SK-N-SH treated with all-trans-retinoic acid at 6 μM for 48 hours (cell line): ENCODE data around the gene ARPC1A.
"Not testable (repeated sequence)": the region's sequence is repeated elsewhere in the genome, so short reads cannot be mapped to it uniquely, and the experiment has no call there.

Source experiments
- ATAC-seq: fragments of 200-7000 bp; cut with Tn5 transposase; 3 replicates; pipeline ENCODE4 v1.9.1; 2020; ENCODE audit warnings: mild to moderate bottlenecking, moderate library complexity
- CSDC2 ChIP-seq: fragments of 250-450 bp; sonication (Bioruptor Pico); IDR thresholded peaks from 2 replicates; pipeline ENCODE4 v1.5.0; 2020; ENCODE audit warnings: mild to moderate bottlenecking, moderate library complexity
- ESRRG ChIP-seq: fragments of 250-450 bp; sonication (Bioruptor Pico); IDR thresholded peaks from 2 replicates; pipeline ENCODE4 v1.6.1; 2021; ENCODE audit warnings: mild to moderate bottlenecking
- GLIS3 ChIP-seq: fragments of 250-450 bp; sonication (Bioruptor Pico); IDR thresholded peaks from 2 replicates; pipeline ENCODE4 v1.5.0; 2020; ENCODE audit warnings: mild to moderate bottlenecking, moderate library complexity
- PATZ1 ChIP-seq: fragments of 250-450 bp; sonication (Bioruptor Pico); IDR thresholded peaks from 2 replicates; pipeline ENCODE4 v1.8.0; 2020; ENCODE audit warnings: mild to moderate bottlenecking, moderate library complexity, borderline replicate concordance
- RARB ChIP-seq: fragments of 250-450 bp; sonication (Bioruptor Pico); IDR thresholded peaks from 2 replicates; pipeline ENCODE4 v1.8.0; 2021; ENCODE audit warnings: mild to moderate bottlenecking, moderate library complexity
- SNAI2 ChIP-seq: fragments of 250-450 bp; sonication (Bioruptor Pico); IDR thresholded peaks from 2 replicates; pipeline ENCODE4 v1.5.0; 2020; ENCODE audit warnings: mild to moderate bottlenecking, moderate library complexity
- TCF4 ChIP-seq: fragments of 250-450 bp; sonication (Bioruptor Pico); IDR thresholded peaks from 2 replicates; pipeline ENCODE4 v1.8.0; 2021; ENCODE audit warnings: mild to moderate bottlenecking, moderate library complexity, borderline replicate concordance
- TOX ChIP-seq: fragments of 250-450 bp; sonication (Bioruptor Pico); IDR thresholded peaks from 2 replicates; pipeline ENCODE4 v1.8.0; 2021; ENCODE audit warnings: mild to moderate bottlenecking, moderate library complexity, borderline replicate concordance
- ZC3H10 ChIP-seq: fragments of 250-450 bp; sonication (Bioruptor Pico); IDR thresholded peaks from 2 replicates; pipeline ENCODE4 v1.5.1; 2021; ENCODE audit warnings: mild to moderate bottlenecking, moderate library complexity
- ZFP3 ChIP-seq: fragments of 250-450 bp; sonication (Bioruptor Pico); IDR thresholded peaks from 2 replicates; pipeline ENCODE4 v1.5.0; 2020; ENCODE audit warnings: mild to moderate bottlenecking, moderate library complexity
- ZFP30 ChIP-seq: fragments of 450-650 bp; formaldehyde crosslinking; IDR thresholded peaks from 2 replicates; pipeline ENCODE4 v1.5.0; 2022; ENCODE audit warnings: mild to moderate bottlenecking, moderate library complexity
- ZNF565 ChIP-seq: fragments of 450-650 bp; formaldehyde crosslinking; conservative IDR thresholded peaks from 2 replicates; pipeline ENCODE4 v1.5.0; 2020; ENCODE audit warnings: low read depth, mild to moderate bottlenecking, moderate library complexity
- ZNF70 ChIP-seq: fragments of 450-650 bp; formaldehyde crosslinking; IDR thresholded peaks from 2 replicates; pipeline ENCODE4 v1.5.0; 2020; ENCODE audit warnings: mild to moderate bottlenecking, moderate library complexity
- ZNF8 ChIP-seq: fragments of 450-650 bp; formaldehyde crosslinking; IDR thresholded peaks from 2 replicates; pipeline ENCODE4 v1.5.0; 2020; ENCODE audit warnings: mild to moderate bottlenecking, moderate library complexity
- TF ChIP-seq, protein P1 (sequence below): fragments of 250-450 bp; sonication (Bioruptor Pico); IDR thresholded peaks from 2 replicates; pipeline ENCODE4 v1.5.1; 2020; ENCODE audit warnings: low read depth, mild to moderate bottlenecking, moderate library complexity
- TF ChIP-seq, protein P2 (sequence below): fragments of 250-450 bp; sonication (Bioruptor Pico); IDR thresholded peaks from 2 replicates; pipeline ENCODE4 v1.5.0; 2020; ENCODE audit warnings: mild to moderate bottlenecking, moderate library complexity
- TF ChIP-seq, protein P3 (sequence below): fragments of 250-450 bp; sonication (Bioruptor Pico); IDR thresholded peaks from 2 replicates; pipeline ENCODE4 v1.5.1; 2021; ENCODE audit warnings: mild to moderate bottlenecking, moderate library complexity

ARPC1A gene

GRCh38 chr7:99375070-99375807 is 49.5 kb downstream of the ARPC1A start:
- TF ChIP-seq ZFP30 (CRISPR knock-in tag) (0 out of 2 replicates have a peak, but pooled peaks have one; percentile 2), ESRRG (CRISPR knock-in tag) (no peak), SNAI2 (CRISPR knock-in tag) (0 out of 2 replicates have a peak, but pooled peaks have one; percentile 20), PATZ1 (CRISPR knock-in tag) (0 out of 2 replicates have a peak, but pooled peaks have one; percentile 40), ZNF70 (CRISPR knock-in tag) (peak; percentile 53; the same call in 1 of the 2 replicates), ZFP3 (CRISPR knock-in tag) (no peak), TCF4 (CRISPR knock-in tag) (no peak)
- TF ChIP-seq, protein P1, sequence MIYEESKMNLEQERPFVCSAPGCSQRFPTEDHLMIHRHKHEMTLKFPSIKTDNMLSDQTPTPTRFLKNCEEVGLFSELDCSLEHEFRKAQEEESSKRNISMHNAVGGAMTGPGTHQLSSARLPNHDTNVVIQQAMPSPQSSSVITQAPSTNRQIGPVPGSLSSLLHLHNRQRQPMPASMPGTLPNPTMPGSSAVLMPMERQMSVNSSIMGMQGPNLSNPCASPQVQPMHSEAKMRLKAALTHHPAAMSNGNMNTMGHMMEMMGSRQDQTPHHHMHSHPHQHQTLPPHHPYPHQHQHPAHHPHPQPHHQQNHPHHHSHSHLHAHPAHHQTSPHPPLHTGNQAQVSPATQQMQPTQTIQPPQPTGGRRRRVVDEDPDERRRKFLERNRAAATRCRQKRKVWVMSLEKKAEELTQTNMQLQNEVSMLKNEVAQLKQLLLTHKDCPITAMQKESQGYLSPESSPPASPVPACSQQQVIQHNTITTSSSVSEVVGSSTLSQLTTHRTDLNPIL (CRISPR knock-in tag) = no peak
- TF ChIP-seq, protein P2, sequence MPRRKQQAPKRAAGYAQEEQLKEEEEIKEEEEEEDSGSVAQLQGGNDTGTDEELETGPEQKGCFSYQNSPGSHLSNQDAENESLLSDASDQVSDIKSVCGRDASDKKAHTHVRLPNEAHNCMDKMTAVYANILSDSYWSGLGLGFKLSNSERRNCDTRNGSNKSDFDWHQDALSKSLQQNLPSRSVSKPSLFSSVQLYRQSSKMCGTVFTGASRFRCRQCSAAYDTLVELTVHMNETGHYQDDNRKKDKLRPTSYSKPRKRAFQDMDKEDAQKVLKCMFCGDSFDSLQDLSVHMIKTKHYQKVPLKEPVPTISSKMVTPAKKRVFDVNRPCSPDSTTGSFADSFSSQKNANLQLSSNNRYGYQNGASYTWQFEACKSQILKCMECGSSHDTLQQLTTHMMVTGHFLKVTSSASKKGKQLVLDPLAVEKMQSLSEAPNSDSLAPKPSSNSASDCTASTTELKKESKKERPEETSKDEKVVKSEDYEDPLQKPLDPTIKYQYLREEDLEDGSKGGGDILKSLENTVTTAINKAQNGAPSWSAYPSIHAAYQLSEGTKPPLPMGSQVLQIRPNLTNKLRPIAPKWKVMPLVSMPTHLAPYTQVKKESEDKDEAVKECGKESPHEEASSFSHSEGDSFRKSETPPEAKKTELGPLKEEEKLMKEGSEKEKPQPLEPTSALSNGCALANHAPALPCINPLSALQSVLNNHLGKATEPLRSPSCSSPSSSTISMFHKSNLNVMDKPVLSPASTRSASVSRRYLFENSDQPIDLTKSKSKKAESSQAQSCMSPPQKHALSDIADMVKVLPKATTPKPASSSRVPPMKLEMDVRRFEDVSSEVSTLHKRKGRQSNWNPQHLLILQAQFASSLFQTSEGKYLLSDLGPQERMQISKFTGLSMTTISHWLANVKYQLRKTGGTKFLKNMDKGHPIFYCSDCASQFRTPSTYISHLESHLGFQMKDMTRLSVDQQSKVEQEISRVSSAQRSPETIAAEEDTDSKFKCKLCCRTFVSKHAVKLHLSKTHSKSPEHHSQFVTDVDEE (CRISPR knock-in tag) = no peak
- peak; percentile 77 for ATAC-seq

DNA sequence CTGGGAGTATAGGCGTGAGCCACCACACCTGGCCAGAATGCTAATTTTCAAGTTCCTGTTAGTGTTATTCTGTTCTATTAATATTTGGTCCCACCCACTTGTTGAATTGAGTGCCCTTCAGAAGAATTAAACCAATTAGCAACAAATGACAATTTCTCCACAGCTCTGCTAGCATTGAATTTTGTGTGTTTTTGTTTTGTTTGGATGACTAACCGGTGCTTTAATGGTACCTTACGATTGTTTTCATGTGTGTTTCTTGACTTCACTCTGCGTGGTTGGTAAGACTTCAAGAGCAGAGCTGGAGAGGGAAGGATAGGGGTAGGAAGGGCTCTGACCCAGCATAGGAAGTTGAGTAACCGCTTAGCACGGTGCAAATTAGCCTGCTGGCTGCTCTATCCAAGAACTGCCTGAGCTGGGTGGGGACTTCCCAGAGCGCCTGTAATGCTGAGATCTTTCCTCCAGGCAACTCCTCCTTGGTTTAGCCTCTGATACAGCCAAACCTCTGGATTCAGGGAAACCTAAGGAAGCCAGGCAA is 53.4 kb downstream of the ARPC1A start:
- ATAC-seq = peak; percentile 3; the same call in 1 of the 3 replicates
- TF ChIP-seq ZNF565 (CRISPR knock-in tag) = no peak
- TF ChIP-seq, protein P2 (CRISPR knock-in tag) = no peak
- TF ChIP-seq ESRRG (CRISPR knock-in tag) = no peak
- no peak for TF ChIP-seq ZC3H10 (CRISPR knock-in tag)
- TF ChIP-seq RARB (CRISPR knock-in tag) = no peak
- TF ChIP-seq, protein P3, sequence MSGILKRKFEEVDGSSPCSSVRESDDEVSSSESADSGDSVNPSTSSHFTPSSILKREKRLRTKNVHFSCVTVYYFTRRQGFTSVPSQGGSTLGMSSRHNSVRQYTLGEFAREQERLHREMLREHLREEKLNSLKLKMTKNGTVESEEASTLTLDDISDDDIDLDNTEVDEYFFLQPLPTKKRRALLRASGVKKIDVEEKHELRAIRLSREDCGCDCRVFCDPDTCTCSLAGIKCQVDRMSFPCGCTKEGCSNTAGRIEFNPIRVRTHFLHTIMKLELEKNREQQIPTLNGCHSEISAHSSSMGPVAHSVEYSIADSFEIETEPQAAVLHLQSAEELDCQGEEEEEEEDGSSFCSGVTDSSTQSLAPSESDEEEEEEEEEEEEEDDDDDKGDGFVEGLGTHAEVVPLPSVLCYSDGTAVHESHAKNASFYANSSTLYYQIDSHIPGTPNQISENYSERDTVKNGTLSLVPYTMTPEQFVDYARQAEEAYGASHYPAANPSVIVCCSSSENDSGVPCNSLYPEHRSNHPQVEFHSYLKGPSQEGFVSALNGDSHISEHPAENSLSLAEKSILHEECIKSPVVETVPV (CRISPR knock-in tag) = no peak
- TF ChIP-seq ZNF8 = no peak
- TF ChIP-seq ZFP30 (CRISPR knock-in tag) = no peak
- TF ChIP-seq GLIS3 (CRISPR knock-in tag) = no peak
- no peak for TF ChIP-seq SNAI2 (CRISPR knock-in tag)
- TF ChIP-seq CSDC2 (CRISPR knock-in tag) = no peak
- no peak for TF ChIP-seq PATZ1 (CRISPR knock-in tag)
- no peak for TF ChIP-seq TOX (CRISPR knock-in tag)
- no peak for TF ChIP-seq ZFP3 (CRISPR knock-in tag)
- TF ChIP-seq, protein P1 (CRISPR knock-in tag) = no peak
- no peak for TF ChIP-seq TCF4 (CRISPR knock-in tag)

DNA sequence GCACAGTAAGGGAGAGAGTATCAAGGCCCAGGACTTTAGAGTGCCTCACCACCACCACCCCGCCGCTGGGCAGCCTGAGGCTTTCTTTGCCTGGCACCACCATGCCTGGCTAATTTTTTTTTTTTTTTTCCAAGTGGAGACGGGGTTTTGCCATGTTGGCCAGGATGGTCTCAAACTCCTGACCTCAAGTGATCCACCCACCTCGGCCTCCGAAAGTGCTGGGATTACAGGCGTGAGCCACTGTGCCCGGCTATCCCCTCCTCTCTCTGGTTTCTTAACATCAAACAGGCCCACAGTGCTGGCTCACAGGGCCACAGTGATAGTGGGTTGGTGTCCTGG is 54.0 kb downstream of the ARPC1A start:
- not testable (repeated sequence) for ATAC-seq
